GM21423 (cell line): Measurements from ENCODE around the gene CACNB2.

Experiments used
- ATAC-seq: cut with Tn5 transposase; IDR thresholded peaks from one replicate; pipeline ENCODE4 v1.9.1; 2021; ENCODE audit warnings: mild to moderate bottlenecking, moderate library complexity; ENCODE audit not compliant: unreplicated experiment

CACNB2 gene

GRCh38 chr10:18224626-18225445, 84.6 kb downstream of the CACNB2 start:
- no peak for ATAC-seq

- ATAC-seq: no peak
These were observed 86.1 kb downstream of the CACNB2 start for GRCh38 chr10:18226336-18226735.

GRCh38 chr10:18229826-18230225, 89.6 kb downstream of the CACNB2 start:
- no peak for ATAC-seq

- ATAC-seq: no peak
These were observed 90.6 kb downstream of the CACNB2 start for GRCh38 chr10:18230794-18231193.

- no peak for ATAC-seq
These were observed 91.3 kb downstream of the CACNB2 start for GRCh38 chr10:18231480-18231879.

GRCh38 chr10:18233775-18234174, 93.6 kb downstream of the CACNB2 start:
- ATAC-seq: no peak

- ATAC-seq: no peak
These were observed 95.3 kb downstream of the CACNB2 start for GRCh38 chr10:18235477-18235876.

GRCh38 chr10:18236756-18237155, 96.5 kb downstream of the CACNB2 start:
- ATAC-seq: no peak

- no peak for ATAC-seq
These were observed 98.8 kb downstream of the CACNB2 start for GRCh38 chr10:18238870-18239485.

- no peak for ATAC-seq
These were observed 100.1 kb downstream of the CACNB2 start for GRCh38 chr10:18240185-18240882.

- no peak for ATAC-seq
These were observed 106.7 kb downstream of the CACNB2 start for GRCh38 chr10:18246967-18247366.

GRCh38 chr10:18252086-18252485, 111.9 kb downstream of the CACNB2 start:
- no peak for ATAC-seq

- ATAC-seq: no peak
These were observed 113.9 kb downstream of the CACNB2 start for GRCh38 chr10:18254086-18254485.

GRCh38 chr10:18254692-18255091, 114.5 kb downstream of the CACNB2 start:
- no peak for ATAC-seq

GRCh38 chr10:18260310-18260922, 120.2 kb downstream of the CACNB2 start:
- no peak for ATAC-seq

- no peak for ATAC-seq
These were observed 120.9 kb downstream of the CACNB2 start for GRCh38 chr10:18261063-18261610.

- ATAC-seq: no peak
These were observed 121.6 kb downstream of the CACNB2 start for GRCh38 chr10:18261768-18262231.

- no peak for ATAC-seq
These were observed 124.3 kb downstream of the CACNB2 start for GRCh38 chr10:18264466-18265050.

- no peak for ATAC-seq
These were observed 127.8 kb downstream of the CACNB2 start for GRCh38 chr10:18268005-18268404.

GRCh38 chr10:18271491-18271890, 131.3 kb downstream of the CACNB2 start:
- no peak for ATAC-seq

GRCh38 chr10:18273039-18273438, 132.8 kb downstream of the CACNB2 start:
- ATAC-seq: no peak
